GM13977 (cell line): ENCODE measurements around the gene POU2F3.

Experiments
- DNase-seq: peaks from one replicate; pipeline ENCODE4 v3.0.0; 2012; ENCODE audit warnings: low spot score
- CTCF ChIP-seq: IDR thresholded peaks from 2 replicates; pipeline ENCODE4 v1.5.1; 2012; ENCODE audit warnings: mild to moderate bottlenecking, control low read depth; ENCODE audit not compliant: insufficient read depth; ENCODE audit errors: extremely low read depth, missing control alignments
- in situ Hi-C: fragments of 300-500 bp; cut with MboI; formaldehyde crosslinking; loops from one replicate; pipeline ENCODE4 v1.12.0; 2022; ENCODE audit warnings: low sequenced_read_pairs, low pct_unique_long_range_greater_than_20kb, mixed read lengths, inconsistent platforms; ENCODE audit not compliant: unreplicated experiment

POU2F3 gene

GRCh38 chr11:120201653-120202052 is 38.3 kb upstream of the POU2F3 start:
- no peak for DNase-seq
- in situ Hi-C loops = no loop called here
- no peak for TF ChIP-seq CTCF

- no peak for DNase-seq
- in situ Hi-C loops = no loop called here
- TF ChIP-seq CTCF = no peak
Measured at GRCh38 chr11:120203626-120204025, 36.3 kb upstream of the POU2F3 start.

- no peak for TF ChIP-seq CTCF
- in situ Hi-C loops = no loop called here
- DNase-seq = no peak
Measured at GRCh38 chr11:120205596-120206161, 34.3 kb upstream of the POU2F3 start.

- no peak for TF ChIP-seq CTCF
- in situ Hi-C loops = no loop called here
- no peak for DNase-seq
Measured at GRCh38 chr11:120207512-120207911, 32.4 kb upstream of the POU2F3 start.

GRCh38 chr11:120208001-120208441 is 31.9 kb upstream of the POU2F3 start:
- no peak for DNase-seq
- in situ Hi-C loops = no loop called here
- no peak for TF ChIP-seq CTCF

- in situ Hi-C loops = no loop called here
- DNase-seq = no peak
- no peak for TF ChIP-seq CTCF
Measured at GRCh38 chr11:120208777-120209176, 31.2 kb upstream of the POU2F3 start.
